Neuronal stem cell (in vitro differentiated cells): ENCODE results near the gene ANGPTL7.

Experiments used
- DNase-seq: peaks from one replicate; pipeline ENCODE4 v3.0.0-alpha.2; 2013; ENCODE audit warnings: low spot score
- H2AFZ ChIP-seq: one replicate; pipeline ENCODE4 v1.6.1; 2013; ENCODE audit warnings: mild to moderate bottlenecking, low read length, inconsistent platforms
- H2AK5ac ChIP-seq: 2 replicates; pipeline ENCODE4 v1.6.1; 2013; ENCODE audit warnings: low read depth, mild to moderate bottlenecking, inconsistent platforms, low read length, moderate library complexity, mixed read lengths
- H2BK120ac ChIP-seq: 2 replicates; pipeline ENCODE4 v1.6.1; 2013; ENCODE audit warnings: low read depth, mild to moderate bottlenecking, inconsistent platforms, low read length, moderate library complexity, mixed read lengths
- H2BK12ac ChIP-seq: one replicate; pipeline ENCODE4 v1.6.1; 2013; ENCODE audit warnings: low read length, inconsistent platforms
- H2BK15ac ChIP-seq: 2 replicates; pipeline ENCODE4 v1.6.1; 2013; ENCODE audit warnings: mild to moderate bottlenecking, low read length, inconsistent platforms, mixed read lengths
- H2BK5ac ChIP-seq: one replicate; pipeline ENCODE4 v1.6.1; 2013; ENCODE audit warnings: inconsistent platforms, mild to moderate bottlenecking, low read length, moderate library complexity
- H3K14ac ChIP-seq: one replicate; pipeline ENCODE4 v1.6.1; 2013; ENCODE audit warnings: low read length, inconsistent platforms
- H3K18ac ChIP-seq: 2 replicates; pipeline ENCODE4 v1.6.1; 2013; ENCODE audit warnings: low read length, inconsistent platforms
- H3K23ac ChIP-seq: 2 replicates; pipeline ENCODE4 v1.6.1; 2013; ENCODE audit warnings: low read depth, mild to moderate bottlenecking, mixed read lengths, low read length, inconsistent platforms; ENCODE audit not compliant: poor library complexity
- H3K27ac ChIP-seq: replicated peaks from 3 replicates; pipeline ENCODE4 v1.5.1; 2013; ENCODE audit warnings: low read length, inconsistent platforms
- H3K27me3 ChIP-seq, 3 experiments: 2 replicates each; pipeline ENCODE4 v1.6.1; 2013; ENCODE audit warnings: low read length in 3 of 3, mild to moderate bottlenecking in 2 of 3, inconsistent platforms in 1 of 3, low read depth in 1 of 3, mixed read lengths in 1 of 3, moderate library complexity in 1 of 3; ENCODE audit not compliant: control insufficient read depth in 3 of 3, insufficient read depth in 3 of 3
- H3K36me3 ChIP-seq, 2 donors: replicated peaks in 1 of 2; 2 replicates each; pipeline ENCODE4 v1.6.1; 2013; ENCODE audit warnings: low read length in 2 of 2; ENCODE audit not compliant: control insufficient read depth in 2 of 2, insufficient read depth in 2 of 2
- H3K4ac ChIP-seq: 2 replicates; pipeline ENCODE4 v1.6.1; 2013; ENCODE audit warnings: inconsistent platforms, mild to moderate bottlenecking, low read length, moderate library complexity
- H3K4me1 ChIP-seq, 2 donors: 1 replicate in 1 of 2; 2 replicates in 1 of 2; pipeline ENCODE4 v1.6.1; 2013; ENCODE audit warnings: low read length in 2 of 2, low read depth in 1 of 2; ENCODE audit not compliant: control insufficient read depth in 2 of 2, insufficient read depth in 1 of 2
- H3K4me2 ChIP-seq: one replicate; pipeline ENCODE4 v1.6.1; 2013; ENCODE audit warnings: mild to moderate bottlenecking, low read length, inconsistent platforms; ENCODE audit not compliant: insufficient read depth, poor library complexity, severe bottlenecking
- H3K4me3 ChIP-seq, 2 donors: 2 replicates each; pipeline ENCODE4 v1.5.1; 2013; ENCODE audit warnings: low read length in 2 of 2, mild to moderate bottlenecking in 2 of 2, inconsistent platforms in 1 of 2, moderate library complexity in 1 of 2
- H3K79me1 ChIP-seq: one replicate; pipeline ENCODE4 v1.6.1; 2013; ENCODE audit warnings: low read depth, mild to moderate bottlenecking, inconsistent platforms, low read length, moderate library complexity
- H3K9ac ChIP-seq: one replicate; pipeline ENCODE4 v1.6.1; 2013; ENCODE audit warnings: mild to moderate bottlenecking, low read depth, low read length, inconsistent platforms; ENCODE audit not compliant: poor library complexity
- H3K9me3 ChIP-seq, 2 donors: replicated peaks in 1 of 2; 2 replicates each; pipeline versions ENCODE3 to v1.6.1; 2013; ENCODE audit warnings: low read length in 2 of 2, mild to moderate bottlenecking in 2 of 2, inconsistent platforms in 1 of 2, low read depth in 1 of 2, mixed read lengths in 1 of 2, moderate library complexity in 1 of 2; ENCODE audit not compliant: control insufficient read depth in 2 of 2, insufficient read depth in 1 of 2
- H4K8ac ChIP-seq: one replicate; pipeline ENCODE4 v1.6.1; 2013; ENCODE audit warnings: low read depth, mild to moderate bottlenecking, inconsistent platforms, low read length, moderate library complexity
- H4K91ac ChIP-seq: one replicate; pipeline ENCODE4 v1.6.1; 2013; ENCODE audit warnings: low read length, low read depth, mild to moderate bottlenecking, inconsistent platforms; ENCODE audit not compliant: poor library complexity
- WGBS, 2 donors: extraction: QIAGEN DNeasy Blood & Tissue Kit; methylation state at CpG; one replicate each; pipeline ENCODE4 v1.1.7; 2013; ENCODE audit warnings: missing lambda C conversion rate in 2 of 2, mixed read lengths in 1 of 2; ENCODE audit not compliant: insufficient read length in 2 of 2, insufficient replicate concordance in 1 of 2; ENCODE audit errors: extremely low coverage in 2 of 2; 5-methylcytosine and 5-hydroxymethylcytosine counted together

Gene ANGPTL7

GRCh38 chr1:11151114-11151513 lies 38.0 kb upstream of the ANGPTL7 start:
- no CpG with 5 or more reads among the region's 5 CpGs for WGBS, 2 donors
- H3K9me3 ChIP-seq: no peaks in the 10 kb centered on the region
- no peak overlapping the region for H2AFZ ChIP-seq
- no peaks in the 10 kb centered on the region for H3K79me1 ChIP-seq
- DNase-seq: no peak
- no peak overlapping the region for H3K18ac ChIP-seq
- no peak overlapping the region for H3K14ac ChIP-seq
- H3K4ac ChIP-seq: no peak overlapping the region
- no peak overlapping the region for H3K27ac ChIP-seq
- no peak overlapping the region for H3K4me3 ChIP-seq
- H3K9ac ChIP-seq: no peak overlapping the region
- no peak overlapping the region for H4K8ac ChIP-seq
- H2BK5ac ChIP-seq: no peak overlapping the region
- H3K23ac ChIP-seq: no peak overlapping the region
- H2BK15ac ChIP-seq: no peak overlapping the region
- H2BK120ac ChIP-seq: no peak overlapping the region
- no peak overlapping the region for H4K91ac ChIP-seq
- no peak overlapping the region for H3K4me2 ChIP-seq
- peaks cover 24 to 95% of the 10 kb centered on the region in 2 donors for H3K36me3 ChIP-seq
- no peak overlapping the region for H2BK12ac ChIP-seq
- no peaks in the 10 kb centered on the region for H3K27me3 ChIP-seq
- no peak overlapping the region for H2AK5ac ChIP-seq
- H3K4me1 ChIP-seq: no peaks in the 10 kb centered on the region

- H3K9ac ChIP-seq: no peak overlapping the region
- H2AFZ ChIP-seq: no peak overlapping the region
- WGBS, 2 donors: no CpG with 5 or more reads among the region's 9 CpGs
- no peak overlapping the region for H2BK15ac ChIP-seq
- H2BK120ac ChIP-seq: no peak overlapping the region
- H3K4me3 ChIP-seq: no peak overlapping the region
- no peak overlapping the region for H3K4ac ChIP-seq
- H3K14ac ChIP-seq: no peak overlapping the region
- H3K9me3 ChIP-seq: no peaks in the 10 kb centered on the region
- H2BK5ac ChIP-seq: no peak overlapping the region
- no peak overlapping the region for H2AK5ac ChIP-seq
- H3K36me3 ChIP-seq: peaks cover 26 to 95% of the 10 kb centered on the region in 2 donors
- no peaks in the 10 kb centered on the region for H3K79me1 ChIP-seq
- DNase-seq: no peak
- no peak overlapping the region for H2BK12ac ChIP-seq
- H3K27ac ChIP-seq: no peak overlapping the region
- no peak overlapping the region for H4K91ac ChIP-seq
- H4K8ac ChIP-seq: no peak overlapping the region
- H3K18ac ChIP-seq: no peak overlapping the region
- H3K4me2 ChIP-seq: no peak overlapping the region
- no peak overlapping the region for H3K23ac ChIP-seq
- H3K27me3 ChIP-seq: no peaks in the 10 kb centered on the region
- H3K4me1 ChIP-seq: no peaks in the 10 kb centered on the region
These were observed 37.1 kb upstream of the ANGPTL7 start for GRCh38 chr1:11151826-11152612.

- Histone ChIP-seq H3K27me3 (no peaks in the 10 kb centered on the region), H3K4me2 (no peak overlapping the region), H3K23ac (no peak overlapping the region), H2BK15ac (no peak overlapping the region), H4K8ac (no peak overlapping the region), H3K14ac (no peak overlapping the region), H2BK5ac (no peak overlapping the region), H3K9me3 (no peaks in the 10 kb centered on the region), H3K27ac (no peak overlapping the region), H2AK5ac (no peak overlapping the region), H3K36me3 (peaks cover 29 to 94% of the 10 kb centered on the region in 2 donors), H3K4me3 (no peak overlapping the region), H2BK12ac (no peak overlapping the region), H3K4ac (no peak overlapping the region), H3K79me1 (no peaks in the 10 kb centered on the region), H3K4me1 (no peaks in the 10 kb centered on the region), H3K18ac (no peak overlapping the region), H4K91ac (no peak overlapping the region), H3K9ac (no peak overlapping the region), H2AFZ (no peak overlapping the region), H2BK120ac (no peak overlapping the region)
- WGBS, 2 donors: no CpG with 5 or more reads among the region's 9 CpGs
- DNase-seq: no peak
These were observed 36.4 kb upstream of the ANGPTL7 start for GRCh38 chr1:11152755-11153154.

GRCh38 chr1:11153184-11153583 lies 36.0 kb upstream of the ANGPTL7 start:
- no peak overlapping the region for H3K23ac ChIP-seq
- H2BK5ac ChIP-seq: no peak overlapping the region
- no peak overlapping the region for H4K91ac ChIP-seq
- H3K4me2 ChIP-seq: no peak overlapping the region
- H3K4me1 ChIP-seq: no peaks in the 10 kb centered on the region
- H2AFZ ChIP-seq: no peak overlapping the region
- whole genome bisulfite sequencing, 2 donors: no CpG with 5 or more reads among the region's 3 CpGs
- DNase-seq: no peak
- no peaks in the 10 kb centered on the region for H3K79me1 ChIP-seq
- no peak overlapping the region for H3K4ac ChIP-seq
- H3K27ac ChIP-seq: no peak overlapping the region
- H3K4me3 ChIP-seq: no peak overlapping the region
- H2AK5ac ChIP-seq: no peak overlapping the region
- H4K8ac ChIP-seq: no peak overlapping the region
- H2BK120ac ChIP-seq: no peak overlapping the region
- H3K27me3 ChIP-seq: no peaks in the 10 kb centered on the region
- no peak overlapping the region for H3K18ac ChIP-seq
- no peaks in the 10 kb centered on the region for H3K9me3 ChIP-seq
- H2BK15ac ChIP-seq: no peak overlapping the region
- peaks cover 29 to 91% of the 10 kb centered on the region in 2 donors for H3K36me3 ChIP-seq
- no peak overlapping the region for H2BK12ac ChIP-seq
- no peak overlapping the region for H3K14ac ChIP-seq
- no peak overlapping the region for H3K9ac ChIP-seq
